Measurements from ENCODE around the gene GMDS.

Gene GMDS

GRCh38 chr6:2179241-2179640 is 66.2 kb downstream of the GMDS start:
- Histone ChIP-seq H4K20me1 (ENCODE audit: insufficient read depth, low read length, poor library complexity, severe bottlenecking) (no peaks in the 10 kb centered on the region), H3F3A (ENCODE audit: low read depth) (no peaks in the 10 kb centered on the region), H3K27me3 (ENCODE audit: insufficient read depth, low read length, poor library complexity, severe bottlenecking) (no peaks in the 10 kb centered on the region), H3K9me3 (ENCODE audit: insufficient read depth, low read depth, low read length) (no peaks in the 10 kb centered on the region; the same call in 1 of the 2 replicates), H3K4me3 (ENCODE audit: low read length, poor library complexity, severe bottlenecking) (no peak overlapping the region), H3K4me2 (ENCODE audit: low read depth, low read length, poor library complexity, severe bottlenecking) (no peak overlapping the region), H3K9me2 (replicated peaks; ENCODE audit: low read depth, low read length) (no peaks in the 10 kb centered on the region), H3K36me3 (ENCODE audit: insufficient read depth, low read length) (no peaks in the 10 kb centered on the region), H2AFZ (ENCODE audit: low read length) (no peak overlapping the region), H3K9ac (ENCODE audit: low read depth, low read length, poor library complexity, severe bottlenecking) (no peak overlapping the region), H3K79me2 (ENCODE audit: insufficient read depth, low read length) (peaks cover 9% of the 10 kb centered on the region; the same call in 1 of the 2 replicates), H3K4me1 (ENCODE audit: insufficient read depth, low read length, poor library complexity, severe bottlenecking) (peaks cover 49% of the 10 kb centered on the region)
- no peak for TF ChIP-seq EZH2phosphoT487 (IDR thresholded peaks at IDR 0.05; ENCODE audit: borderline replicate concordance)
- TF ChIP-seq CTCF (conservative IDR thresholded peaks at IDR 0.05; ENCODE audit: low read length), result no peak

- Histone ChIP-seq H3K9ac (ENCODE audit: low read depth, low read length, poor library complexity, severe bottlenecking) (no peak overlapping the region), H3K79me2 (ENCODE audit: insufficient read depth, low read length) (peaks cover 13% of the 10 kb centered on the region; the same call in 1 of the 2 replicates)
Observed at GRCh38 chr6:2178125-2178524, 67.3 kb downstream of the GMDS start.

GRCh38 chr6:2175825-2176224 is 69.6 kb downstream of the GMDS start:
- no peaks in the 10 kb centered on the region for H3K9me2 ChIP-seq (replicated peaks; ENCODE audit: low read depth, low read length)
- no peak overlapping the region for H3K4me2 ChIP-seq (ENCODE audit: low read depth, low read length, poor library complexity, severe bottlenecking)
- peaks cover 53% of the 10 kb centered on the region for H3K4me1 ChIP-seq (ENCODE audit: insufficient read depth, low read length, poor library complexity, severe bottlenecking)
- no peaks in the 10 kb centered on the region; the same call in 1 of the 2 replicates for H3K9me3 ChIP-seq (ENCODE audit: insufficient read depth, low read depth, low read length)
- no peak for TF ChIP-seq EZH2phosphoT487 (IDR thresholded peaks at IDR 0.05; ENCODE audit: borderline replicate concordance)
- no peak for TF ChIP-seq CTCF (conservative IDR thresholded peaks at IDR 0.05; ENCODE audit: low read length)
- no peak overlapping the region for H3K4me3 ChIP-seq (ENCODE audit: low read length, poor library complexity, severe bottlenecking)
- peaks cover 21% of the 10 kb centered on the region; the same call in 1 of the 2 replicates for H3K79me2 ChIP-seq (ENCODE audit: insufficient read depth, low read length)
- no peaks in the 10 kb centered on the region for H3K36me3 ChIP-seq (ENCODE audit: insufficient read depth, low read length)
- no peak overlapping the region for H3K9ac ChIP-seq (ENCODE audit: low read depth, low read length, poor library complexity, severe bottlenecking)
- H2AFZ ChIP-seq (ENCODE audit: low read length), result no peak overlapping the region
- no peaks in the 10 kb centered on the region for H4K20me1 ChIP-seq (ENCODE audit: insufficient read depth, low read length, poor library complexity, severe bottlenecking)
- H3F3A ChIP-seq (ENCODE audit: low read depth), result no peaks in the 10 kb centered on the region
- H3K27me3 ChIP-seq (ENCODE audit: insufficient read depth, low read length, poor library complexity, severe bottlenecking), result no peaks in the 10 kb centered on the region

More at GRCh38 chr6:2178125-2178524, 67.3 kb downstream of the GMDS start:
- no peak for TF ChIP-seq CTCF (conservative IDR thresholded peaks at IDR 0.05; ENCODE audit: low read length)
- no peak for TF ChIP-seq EZH2phosphoT487 (IDR thresholded peaks at IDR 0.05; ENCODE audit: borderline replicate concordance)
- Histone ChIP-seq H3K4me3 (ENCODE audit: low read length, poor library complexity, severe bottlenecking) (no peak overlapping the region), H2AFZ (ENCODE audit: low read length) (no peak overlapping the region), H3K9me2 (replicated peaks; ENCODE audit: low read depth, low read length) (no peaks in the 10 kb centered on the region), H3K27me3 (ENCODE audit: insufficient read depth, low read length, poor library complexity, severe bottlenecking) (no peaks in the 10 kb centered on the region), H3F3A (ENCODE audit: low read depth) (no peaks in the 10 kb centered on the region), H3K36me3 (ENCODE audit: insufficient read depth, low read length) (no peaks in the 10 kb centered on the region), H4K20me1 (ENCODE audit: insufficient read depth, low read length, poor library complexity, severe bottlenecking) (no peaks in the 10 kb centered on the region), H3K4me1 (ENCODE audit: insufficient read depth, low read length, poor library complexity, severe bottlenecking) (peaks cover 59% of the 10 kb centered on the region), H3K9me3 (ENCODE audit: insufficient read depth, low read depth, low read length) (no peaks in the 10 kb centered on the region; the same call in 1 of the 2 replicates), H3K4me2 (ENCODE audit: low read depth, low read length, poor library complexity, severe bottlenecking) (no peak overlapping the region)

Data from Loucy (cell line).